HCT116 (cell line): Measurements from ENCODE around the gene DNAJC16. TPM values are rescaled to one million over a fixed set of nuclear protein-coding genes. Genes with fewer than 3 reads are reported as not detected.

Experiments used
- ATAC-seq: fragments of 200-7000 bp; cut with Tn5 transposase; 2 replicates; pipeline ENCODE4 v1.9.1; 2020; ENCODE audit warnings: mild to moderate bottlenecking, moderate library complexity
- BruUV-seq: library from RNA; stranded (reverse); fragments of 400-500 nt; replicated peaks from 2 replicates; lab custom pipeline; 2021; lab: Mats Ljungman, UMichigan
- CTCF ChIA-PET: fragments of 300-600 bp; sonication (Branson Sonifier 250); formaldehyde crosslinking; loops from one replicate; lab custom pipeline; 2021; ENCODE audit warnings: antibody characterized with exemption; lab: Charles Lee
- POLR2A ChIA-PET: fragments of 300-600, 350-600 bp; sonication (Branson Sonifier 250); formaldehyde crosslinking; loops from one replicate; lab custom pipeline; 2021; ENCODE audit warnings: antibody characterized with exemption; lab: Charles Lee
- RAD21 ChIA-PET, 2 experiments: fragments of 300-600 bp; sonication (Branson Sonifier 250); formaldehyde crosslinking; loops; one replicate each; lab custom pipeline; 2023; ENCODE audit warnings: low total read pairs in 2 of 2; ENCODE audit not compliant: uncharacterized antibody in 2 of 2, unreplicated experiment in 2 of 2, low non-redundant PET in 1 of 2; lab: Charles Lee
- DNase-seq: peaks from one replicate; pipeline ENCODE4 v3.0.0-alpha.2; 2010; ENCODE audit warnings: low read depth, low spot score
- H2AFZ ChIP-seq: fragments of 200-600 bp; shearing (Covaris generic), sonication (generic); 2 replicates; pipeline ENCODE4 v1.6.1; 2017; ENCODE audit warnings: low read depth, mixed run types, mixed read lengths, antibody characterized with exemption, low read length; ENCODE audit not compliant: poor library complexity, severe bottlenecking
- H3K27ac ChIP-seq: 2 replicates; pipeline ENCODE4 v1.5.1; 2012; ENCODE audit warnings: low read depth, low read length
- H3K27me3 ChIP-seq: fragments of 200-600 bp; sonication (generic); 2 replicates; pipeline ENCODE4 v1.6.1; 2016; ENCODE audit warnings: mixed run types, low read length, mixed read lengths; ENCODE audit not compliant: insufficient read depth
- H3K36me3 ChIP-seq, 2 experiments: fragments of 200-500 bp in 1 of 2; fragments of 200-600 bp in 1 of 2; sonication (Bioruptor generic) in 1 of 2; sonication (generic) in 1 of 2; 2 replicates each; pipeline versions ENCODE4 v1.5.1 to v1.6.1; 2014 to 2016; ENCODE audit warnings: low read length in 2 of 2, inconsistent platforms in 1 of 2, mixed read lengths in 1 of 2, mixed run types in 1 of 2; ENCODE audit not compliant: insufficient read depth in 2 of 2, control insufficient read depth in 1 of 2
- H3K4me1 ChIP-seq, 2 experiments: fragments of 200-600 bp in 1 of 2; sonication (generic) in 1 of 2; 2 replicates each; pipeline versions ENCODE4 v1.5.1 to v1.6.1; 2012 to 2017; ENCODE audit warnings: low read length in 2 of 2, inconsistent platforms in 1 of 2, mild to moderate bottlenecking in 1 of 2, mixed read lengths in 1 of 2, mixed run types in 1 of 2, moderate library complexity in 1 of 2; ENCODE audit not compliant: insufficient read depth in 2 of 2, control insufficient read depth in 1 of 2
- H3K4me2 ChIP-seq: fragments of 200-600 bp; sonication (generic); 2 replicates; pipeline ENCODE4 v1.6.1; 2017; ENCODE audit warnings: mixed run types, low read length, mixed read lengths
- H3K4me3 ChIP-seq, 2 experiments: fragments of 200-600 bp in 1 of 2; sonication (generic) in 1 of 2; replicated peaks in 1 of 2; 2 replicates each; pipeline ENCODE4 v1.5.1; 2011 to 2016; ENCODE audit warnings: low read length in 2 of 2, control low read depth in 1 of 2, low read depth in 1 of 2, mild to moderate bottlenecking in 1 of 2, mixed read lengths in 1 of 2, mixed run types in 1 of 2
- H3K79me2 ChIP-seq: fragments of 200-600 bp; sonication (generic); 2 replicates; pipeline ENCODE4 v1.6.1; 2017; ENCODE audit warnings: mild to moderate bottlenecking, mixed run types, low read length, moderate library complexity, mixed read lengths; ENCODE audit not compliant: insufficient read depth
- H3K9ac ChIP-seq: fragments of 200-600 bp; sonication (generic); 2 replicates; pipeline ENCODE4 v1.6.1; 2016; ENCODE audit warnings: low read length, mixed read lengths
- H3K9me2 ChIP-seq: fragments of 200-600 bp; sonication (generic), shearing (Covaris generic); 2 replicates; pipeline ENCODE4 v1.6.1; 2017; ENCODE audit warnings: mixed run types, mild to moderate bottlenecking, moderate library complexity; ENCODE audit not compliant: insufficient read depth
- H3K9me3 ChIP-seq, 2 experiments: fragments of 200-500 bp in 1 of 2; fragments of 200-600 bp in 1 of 2; sonication (Bioruptor generic) in 1 of 2; sonication (generic) in 1 of 2; 2 replicates each; pipeline ENCODE4 v1.6.1; 2014 to 2017; ENCODE audit warnings: low read length in 2 of 2, mixed read lengths in 2 of 2, inconsistent platforms in 1 of 2, low read depth in 1 of 2, mild to moderate bottlenecking in 1 of 2, mixed run types in 1 of 2, moderate library complexity in 1 of 2; ENCODE audit not compliant: control insufficient read depth in 1 of 2, insufficient read depth in 1 of 2
- H4K20me1 ChIP-seq: fragments of 200-600 bp; sonication (generic), shearing (Covaris generic); 2 replicates; pipeline ENCODE4 v1.6.1; 2017; ENCODE audit warnings: mixed run types, mild to moderate bottlenecking, moderate library complexity; ENCODE audit not compliant: insufficient read depth
- CBX3 ChIP-seq: IDR thresholded peaks from 2 replicates; pipeline ENCODE4 v1.6.1; 2012; ENCODE audit warnings: low read depth
- ELF1 ChIP-seq: IDR thresholded peaks from 2 replicates; pipeline ENCODE4 v1.6.1; 2012; ENCODE audit warnings: low read depth, borderline replicate concordance
- FOSL1 ChIP-seq: IDR thresholded peaks from 2 replicates; pipeline ENCODE4 v1.6.1; 2012; ENCODE audit warnings: low read depth
- POLR2A ChIP-seq: IDR thresholded peaks from 2 replicates; pipeline ENCODE4 v1.7.0; 2011; ENCODE audit warnings: borderline replicate concordance; ENCODE audit not compliant: insufficient read depth, insufficient read length; ENCODE audit errors: extremely low read depth
- SIN3A ChIP-seq: IDR thresholded peaks from 2 replicates; pipeline ENCODE4 v1.6.1; 2012; ENCODE audit warnings: low read depth
- SP1 ChIP-seq: IDR thresholded peaks from 2 replicates; pipeline ENCODE4 v1.6.1; 2012; ENCODE audit warnings: low read depth
- intact Hi-C: fragments of 100-400 bp; cut with micrococcal nuclease; formaldehyde crosslinking; loops from 2 replicates; pipeline ENCODE4 v1.10.0; 2022
- total RNA-seq: library from RNA; stranded (reverse); gene quantifications from one replicate; pipeline ENCODE4 v1.2.1, GENCODE V29; 2021; ENCODE audit not compliant: unreplicated experiment

Gene DNAJC16
- total RNA-seq, 1 experiment from 2014 or later, result 20.6 TPM

DNA sequence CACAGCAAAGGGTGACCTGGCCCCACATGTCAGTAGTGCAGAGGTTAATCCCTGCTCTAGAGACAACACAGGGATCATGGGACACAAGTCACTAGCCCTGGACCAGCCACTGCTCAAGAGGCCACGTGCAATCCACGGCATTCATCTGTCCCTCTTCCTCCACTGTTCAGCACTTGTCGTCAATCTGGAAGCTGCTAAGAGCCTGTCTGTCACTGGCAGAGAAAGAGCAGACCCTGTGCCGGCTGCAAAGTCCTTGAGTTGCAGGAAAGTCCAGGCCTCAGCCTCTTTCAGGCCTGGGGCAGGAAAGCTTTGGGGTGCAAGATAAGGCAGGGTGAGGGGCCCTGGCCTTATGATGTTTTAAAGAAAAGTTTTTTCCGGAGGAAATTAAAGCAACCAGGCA lies 34.1 kb upstream of the DNAJC16 start:
- no peaks in the 10 kb centered on the region for H3K9me3 ChIP-seq
- no peak overlapping the region for H2AFZ ChIP-seq
- H3K27me3 ChIP-seq, result no peaks in the 10 kb centered on the region
- no TSS peak for BruUV-seq
- no peak for ATAC-seq
- intact Hi-C loops, result no loop called here
- no peaks in the 10 kb centered on the region for H3K9me2 ChIP-seq
- ChIA-PET RAD21 (no interaction called here), CTCF (no interaction called here), POLR2A (no interaction called here)
- no peak for DNase-seq
- TF ChIP-seq ELF1 (no peak), CBX3 (no peak), FOSL1 (no peak)
- no peaks in the 10 kb centered on the region for H4K20me1 ChIP-seq
- H3K36me3 ChIP-seq, result no peaks in the 10 kb centered on the region
- no peak overlapping the region for H3K4me2 ChIP-seq
- H3K4me3 ChIP-seq, result no peak overlapping the region
- H3K4me1 ChIP-seq, result no peaks in the 10 kb centered on the region
- no peak overlapping the region for H3K27ac ChIP-seq
- no peaks in the 10 kb centered on the region for H3K79me2 ChIP-seq
- H3K9ac ChIP-seq, result no peak overlapping the region

DNA sequence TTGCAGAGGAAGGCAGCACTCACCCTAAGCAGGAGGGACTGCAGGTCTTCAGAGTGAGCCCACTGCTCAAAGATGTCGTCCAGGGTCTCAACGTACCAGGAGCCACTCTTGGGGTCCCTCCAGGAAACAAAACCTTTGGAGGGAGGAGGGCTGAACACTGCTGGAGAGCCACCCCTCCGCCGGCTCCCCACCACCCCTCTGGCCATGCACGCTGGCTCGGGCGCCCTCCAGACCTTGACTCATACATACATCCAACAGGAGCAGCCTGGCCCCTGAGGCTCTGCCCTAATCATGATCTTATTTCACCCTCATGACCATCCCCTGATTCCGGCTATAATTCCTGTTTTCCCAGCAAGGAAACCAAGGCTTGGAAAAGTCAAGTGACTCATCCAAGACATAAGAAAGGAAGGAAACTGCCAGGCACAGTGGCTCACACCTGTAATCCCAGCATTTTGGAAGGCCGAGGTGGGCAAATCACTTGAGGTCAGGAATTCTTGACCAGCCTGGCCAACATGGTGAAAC lies 32.7 kb upstream of the DNAJC16 start:
- ChIA-PET RAD21 (no interaction called here), CTCF (interaction anchor here (0.7 kb wide), 1 partner anchor 170 kb away, joined by 3 read pairs; no protein-coding TSS in a partner anchor), POLR2A (no interaction called here)
- no TSS peak for BruUV-seq
- Histone ChIP-seq H3K9me3 (no peaks in the 10 kb centered on the region), H3K9me2 (no peaks in the 10 kb centered on the region), H3K27ac (no peak overlapping the region), H3K36me3 (no peaks in the 10 kb centered on the region), H4K20me1 (no peaks in the 10 kb centered on the region), H3K79me2 (no peaks in the 10 kb centered on the region), H2AFZ (no peak overlapping the region), H3K4me2 (no peak overlapping the region), H3K27me3 (no peaks in the 10 kb centered on the region), H3K4me1 (no peaks in the 10 kb centered on the region), H3K9ac (no peak overlapping the region), H3K4me3 (no peak overlapping the region)
- TF ChIP-seq SP1, result no peak
- no peak for TF ChIP-seq POLR2A
- no peak for TF ChIP-seq SIN3A
- intact Hi-C loops, result no loop called here
- ATAC-seq (no peak), DNase-seq (no peak)
